Measurements from ENCODE around the gene ALOX15. TPM values are rescaled to one million over a fixed set of nuclear protein-coding genes. Genes with fewer than 3 reads are reported as not detected.

The ALOX15 gene
- total and polyA plus RNA-seq, 10 donors, result 0.04 to 2.6 (median 0.70) TPM; not detected in 1

DNA sequence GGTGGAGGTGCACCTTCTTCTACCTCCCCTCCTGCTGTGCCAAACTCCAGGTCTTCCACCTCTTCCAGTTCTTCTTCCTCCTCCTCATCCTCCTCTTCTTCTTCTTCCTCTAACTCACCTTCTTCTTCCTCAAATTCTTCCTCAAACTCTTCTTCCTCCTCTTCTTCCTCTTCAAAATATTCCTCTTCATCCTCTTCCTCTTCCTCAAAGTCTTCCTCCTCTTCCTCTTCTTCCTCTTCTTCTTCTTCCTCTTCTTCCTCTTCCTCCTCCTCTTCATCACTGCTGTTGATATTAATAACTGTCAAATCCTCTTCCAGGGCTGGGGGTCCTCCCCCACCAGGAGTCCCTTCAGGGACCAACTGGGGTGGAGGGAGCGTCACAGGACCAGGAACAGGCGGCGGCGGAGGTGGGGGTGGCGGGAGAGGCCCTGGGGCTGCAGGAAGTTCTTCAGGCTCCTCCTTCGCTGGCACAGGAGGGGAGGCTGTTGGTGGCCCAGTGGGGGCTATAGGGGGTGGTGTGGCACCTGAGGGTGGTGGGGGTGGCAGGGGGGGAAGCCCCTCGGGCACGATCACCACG, 30.7 kb upstream of the ALOX15 start:
- WGBS, 5 donors, result 88 to 96% (median 94%) methylated on average over 9 of the region's 9 CpGs

GRCh38 chr17:4667166-4667565, 25.7 kb upstream of the ALOX15 start:
- Histone ChIP-seq H3K27me3 (replicated peaks in 1 of 7) (peaks cover 0 to 4% (median 0%) of the 10 kb centered on the region in 7 donors), H3K9me3 (no peaks in the 10 kb centered on the region), H3K4me1 (no peaks in the 10 kb centered on the region), H3K27ac (no peak overlapping the region), H3K4me3 (no peak overlapping the region), H3K36me3 (peaks cover 0 to 24% (median 16%) of the 10 kb centered on the region in 6 donors)
- DNase-seq, result no peak
- intact Hi-C loops (cut with DNase I; ENCODE audit: low total_unique reads), result no loop called here
- WGBS, 5 donors, result 82 to 92% (median 84%) methylated on average over 4 of the region's 4 CpGs
- TF ChIP-seq POLR2AphosphoS5 (IDR thresholded peaks at IDR 0.05), result no peak
- TF ChIP-seq CTCF (IDR thresholded peaks at IDR 0.05 in 8 of 11, conservative IDR thresholded peaks at IDR 0.05 in 3 of 11), result no peak
- no peak for TF ChIP-seq POLR2A (IDR thresholded peaks at IDR 0.05)

More for the DNA sequence above, 30.7 kb upstream of the ALOX15 start:
- H3K4me3 ChIP-seq, result no peak overlapping the region
- no peaks in the 10 kb centered on the region for H3K27me3 ChIP-seq (replicated peaks in 1 of 7)
- no peak for DNase-seq
- H3K4me1 ChIP-seq, result peaks cover 0 to 12% (median 0%) of the 10 kb centered on the region in 6 donors
- intact Hi-C loops (cut with DNase I; ENCODE audit: low total_unique reads), result no loop called here
- TF ChIP-seq POLR2AphosphoS5 (IDR thresholded peaks at IDR 0.05) (no peak), POLR2A (IDR thresholded peaks at IDR 0.05) (no peak), CTCF (IDR thresholded peaks at IDR 0.05 in 8 of 11, conservative IDR thresholded peaks at IDR 0.05 in 3 of 11) (no peak)
- no peaks in the 10 kb centered on the region for H3K9me3 ChIP-seq
- H3K36me3 ChIP-seq, result peaks cover 0 to 74% (median 66%) of the 10 kb centered on the region in 6 donors
- H3K27ac ChIP-seq, result no peak overlapping the region

DNA sequence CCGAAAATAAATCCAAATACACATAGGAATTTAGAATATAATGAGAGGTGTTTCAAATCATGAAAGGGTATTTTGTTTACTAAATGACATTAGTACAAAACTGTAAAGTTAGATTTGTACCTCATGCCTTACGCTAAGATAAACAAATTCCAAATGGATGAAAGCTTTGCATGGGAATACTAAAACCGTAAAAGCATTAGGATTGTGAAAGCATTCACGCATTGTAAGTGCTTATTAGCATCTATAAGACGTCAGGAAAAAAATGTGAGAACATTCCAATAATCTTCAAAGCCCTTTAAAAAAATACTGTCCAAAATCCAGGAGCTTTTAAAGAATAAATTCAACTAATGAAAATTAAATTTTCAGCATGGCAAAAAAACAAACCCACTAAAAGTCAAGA, 24.8 kb upstream of the ALOX15 start:
- no peak for DNase-seq
- Histone ChIP-seq H3K27ac (no peak overlapping the region), H3K36me3 (peaks cover 0 to 15% (median 8%) of the 10 kb centered on the region in 6 donors), H3K4me1 (no peaks in the 10 kb centered on the region), H3K4me3 (no peak overlapping the region), H3K27me3 (replicated peaks in 1 of 7) (peaks cover 0 to 4% (median 0%) of the 10 kb centered on the region in 7 donors), H3K9me3 (no peaks in the 10 kb centered on the region)
- TF ChIP-seq POLR2AphosphoS5 (IDR thresholded peaks at IDR 0.05), result no peak
- no peak for TF ChIP-seq CTCF (IDR thresholded peaks at IDR 0.05 in 8 of 11, conservative IDR thresholded peaks at IDR 0.05 in 3 of 11)
- no peak for TF ChIP-seq POLR2A (IDR thresholded peaks at IDR 0.05)
- 78 to 85% (median 84%) methylated on average over 5 of the region's 5 CpGs for WGBS, 5 donors
- intact Hi-C loops (cut with DNase I; ENCODE audit: low total_unique reads), result no loop called here

DNA sequence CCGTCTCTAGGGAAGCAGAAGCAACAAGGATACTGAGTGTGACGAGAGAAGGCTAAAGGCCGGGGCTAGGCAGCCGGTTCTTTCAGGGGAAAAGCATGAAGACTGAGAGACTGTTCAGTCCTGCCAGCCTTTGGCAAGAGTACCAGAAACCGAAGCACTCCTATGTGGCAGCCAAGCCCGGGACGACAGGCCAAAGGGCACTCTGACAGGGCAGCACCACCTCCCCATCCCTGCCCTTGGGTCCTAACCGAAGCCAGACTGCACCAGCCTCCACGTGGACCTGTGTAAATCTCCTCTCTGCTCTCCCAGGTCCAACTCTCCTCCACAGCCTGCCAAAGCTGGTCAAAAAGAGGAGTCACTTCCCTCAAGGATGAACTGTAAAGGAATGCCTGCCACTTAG, 23.5 kb upstream of the ALOX15 start:
- WGBS, 5 donors, result 73 to 85% (median 80%) methylated on average over 9 of the region's 9 CpGs
- no peaks in the 10 kb centered on the region for H3K9me3 ChIP-seq
- no peak for DNase-seq
- H3K27me3 ChIP-seq (replicated peaks in 1 of 7), result peaks cover 0 to 8% (median 0%) of the 10 kb centered on the region in 7 donors
- TF ChIP-seq POLR2AphosphoS5 (IDR thresholded peaks at IDR 0.05) (no peak), CTCF (IDR thresholded peaks at IDR 0.05 in 8 of 11, conservative IDR thresholded peaks at IDR 0.05 in 3 of 11) (no peak), POLR2A (IDR thresholded peaks at IDR 0.05) (no peak)
- H3K27ac ChIP-seq, result no peak overlapping the region
- H3K4me1 ChIP-seq, result no peaks in the 10 kb centered on the region
- peaks cover 0 to 2% (median 0%) of the 10 kb centered on the region in 6 donors for H3K36me3 ChIP-seq
- intact Hi-C loops (cut with DNase I; ENCODE audit: low total_unique reads), result no loop called here
- no peak overlapping the region for H3K4me3 ChIP-seq

Data from spleen (tissue), 11 donors.